GM21619 (cell line): ENCODE results near the gene STAMBPL1.

Source experiments
- ATAC-seq: cut with Tn5 transposase; IDR thresholded peaks from one replicate; pipeline ENCODE4 v1.9.1; 2021; ENCODE audit not compliant: unreplicated experiment

Gene STAMBPL1

GRCh38 chr10:88946965-88947590 is 67.0 kb downstream of the STAMBPL1 start:
- no peak for ATAC-seq

GRCh38 chr10:88949051-88949450 is 69.0 kb downstream of the STAMBPL1 start:
- ATAC-seq = no peak

GRCh38 chr10:88949912-88950837 is 70.1 kb downstream of the STAMBPL1 start:
- no peak for ATAC-seq

- ATAC-seq = no peak
These were observed 72.6 kb downstream of the STAMBPL1 start, which contains the start of gene ACTA2 for GRCh38 chr10:88952647-88953111. Gene ACTA2 (minus strand): TSS chr10:88952773. CDS start chr10:88948930, 3,843 bp downstream.

GRCh38 chr10:88953662-88954061 is 73.6 kb downstream of the STAMBPL1 start:
- ATAC-seq = no peak

GRCh38 chr10:88954458-88955083 is 74.5 kb downstream of the STAMBPL1 start:
- no peak for ATAC-seq

GRCh38 chr10:88957381-88957780 is 77.3 kb downstream of the STAMBPL1 start:
- ATAC-seq = no peak

GRCh38 chr10:88958721-88959120 is 78.7 kb downstream of the STAMBPL1 start:
- ATAC-seq = no peak

- no peak for ATAC-seq
These were observed 80.8 kb downstream of the STAMBPL1 start for GRCh38 chr10:88960802-88961201.

- ATAC-seq = no peak
These were observed 81.2 kb downstream of the STAMBPL1 start for GRCh38 chr10:88961266-88961665.

- ATAC-seq = no peak
These were observed 82.3 kb downstream of the STAMBPL1 start for GRCh38 chr10:88962336-88962735.

GRCh38 chr10:88963318-88963717 is 83.3 kb downstream of the STAMBPL1 start:
- no peak for ATAC-seq

GRCh38 chr10:88964360-88964759 is 84.3 kb downstream of the STAMBPL1 start:
- ATAC-seq = no peak

GRCh38 chr10:88964869-88965415 is 84.9 kb downstream of the STAMBPL1 start:
- ATAC-seq = no peak

- no peak for ATAC-seq
These were observed 86.8 kb downstream of the STAMBPL1 start for GRCh38 chr10:88966797-88967196.

- no peak for ATAC-seq
These were observed 88.3 kb downstream of the STAMBPL1 start for GRCh38 chr10:88968391-88968790.

GRCh38 chr10:88971221-88972061 is 91.4 kb downstream of the STAMBPL1 start:
- no peak for ATAC-seq
